Fibroblast of the aortic adventitia (primary cell): ENCODE measurements around the gene PGM2. TPM values are rescaled to one million over a fixed set of nuclear protein-coding genes. Genes with fewer than 3 reads are reported as not detected.

Source experiments
- DNase-seq: peaks from one replicate; pipeline ENCODE4 v3.0.0-alpha.2; 2010; ENCODE audit warnings: low read depth
- H3K4me3 ChIP-seq: 2 replicates; pipeline ENCODE4 v1.5.1; 2011; ENCODE audit warnings: low read depth, mild to moderate bottlenecking, control low read depth, low read length, moderate library complexity
- CTCF ChIP-seq: IDR thresholded peaks from 2 replicates; pipeline ENCODE4 v1.5.1; 2011; ENCODE audit warnings: mild to moderate bottlenecking, low read length, control low read depth, inconsistent platforms; ENCODE audit not compliant: insufficient read depth
- total RNA-seq: library from RNA; depleted of rRNA; stranded (reverse); fragments of >200 nt; gene quantifications from 2 replicates; pipeline ENCODE4 v1.2.3, GENCODE V29; 2012; ENCODE audit warnings: low replicate concordance

The PGM2 gene
- total RNA-seq, 1 donor = 21.4 TPM

- peak; percentile 13 for DNase-seq
- peak overlapping the region; percentile 94 for H3K4me3 ChIP-seq
- no peak for TF ChIP-seq CTCF
Measured at GRCh38 chr4:37827802-37828321, 1.4 kb downstream of the PGM2 start.

GRCh38 chr4:37828843-37829242, 2.4 kb downstream of the PGM2 start:
- no peak for TF ChIP-seq CTCF
- no peak for DNase-seq
- H3K4me3 ChIP-seq = no peak overlapping the region

GRCh38 chr4:37830640-37831039, 4.2 kb downstream of the PGM2 start:
- no peak for DNase-seq
- H3K4me3 ChIP-seq = no peak overlapping the region
- no peak for TF ChIP-seq CTCF

GRCh38 chr4:37835031-37835430, 8.5 kb downstream of the PGM2 start:
- TF ChIP-seq CTCF = no peak
- DNase-seq = no peak
- no peak overlapping the region for H3K4me3 ChIP-seq

- no peak overlapping the region for H3K4me3 ChIP-seq
- TF ChIP-seq CTCF = no peak
- DNase-seq = no peak
Measured at GRCh38 chr4:37835806-37836205, 9.3 kb downstream of the PGM2 start.

- TF ChIP-seq CTCF = no peak
- H3K4me3 ChIP-seq = no peak overlapping the region
- no peak for DNase-seq
Measured at GRCh38 chr4:37836274-37836673, 9.8 kb downstream of the PGM2 start.

- H3K4me3 ChIP-seq = no peak overlapping the region
- no peak for DNase-seq
- no peak for TF ChIP-seq CTCF
Measured at GRCh38 chr4:37836838-37837440, 10.5 kb downstream of the PGM2 start.
